ENCODE results near the gene ZSCAN31. TPM values are rescaled to one million over a fixed set of nuclear protein-coding genes. Genes with fewer than 3 reads are reported as not detected.

The ZSCAN31 gene
- total and polyA plus RNA-seq, 2 experiments from 2014 or later = 0.54 to 1.5 TPM

GRCh38 chr6:28334286-28335039, 1.5 kb downstream of the ZSCAN31 start:
- H2AFZ ChIP-seq = no peak overlapping the region
- no peak overlapping the region for H3K9ac ChIP-seq
- H3K9me2 ChIP-seq (ENCODE audit: insufficient read depth) = no peaks in the 10 kb centered on the region
- H3K27ac ChIP-seq = no peak overlapping the region
- no peaks in the 10 kb centered on the region for H3K9me3 ChIP-seq (ENCODE audit: low read depth)
- no peak overlapping the region for H3K4me2 ChIP-seq (ENCODE audit: unreplicated experiment)
- no peaks in the 10 kb centered on the region for H3K27me3 ChIP-seq (replicated peaks; ENCODE audit: insufficient read depth)
- H4K20me1 ChIP-seq (ENCODE audit: insufficient read depth) = no peaks in the 10 kb centered on the region
- no peaks in the 10 kb centered on the region for H3K79me2 ChIP-seq (ENCODE audit: insufficient read depth)
- H3K36me3 ChIP-seq (ENCODE audit: low read depth) = no peaks in the 10 kb centered on the region
- no peak overlapping the region for H3K4me3 ChIP-seq
- TF ChIP-seq EZH2phosphoT487 (IDR thresholded peaks at IDR 0.05; ENCODE audit: insufficient read depth, low read depth) (no peak), EZH2 (IDR thresholded peaks at IDR 0.05; ENCODE audit: insufficient read depth, poor library complexity, severe bottlenecking) (no peak)
- H3K4me1 ChIP-seq (ENCODE audit: insufficient read depth) = peaks cover 6% of the 10 kb centered on the region; the same call in 1 of the 2 replicates
- 49 to 50% methylated on average over 7 of the region's 7 CpGs for WGBS, 2 experiments (ENCODE audit: low coverage in 1 of 2, low lambda C conversion rate in 2 of 2, missing lambda C conversion rate in 2 of 2)
- H3F3A ChIP-seq (ENCODE audit: insufficient read depth) = no peaks in the 10 kb centered on the region; the same call in 1 of the 2 replicates
- in situ Hi-C loops (cut with MboI) = no loop called here
- no peak for DNase-seq

DNA sequence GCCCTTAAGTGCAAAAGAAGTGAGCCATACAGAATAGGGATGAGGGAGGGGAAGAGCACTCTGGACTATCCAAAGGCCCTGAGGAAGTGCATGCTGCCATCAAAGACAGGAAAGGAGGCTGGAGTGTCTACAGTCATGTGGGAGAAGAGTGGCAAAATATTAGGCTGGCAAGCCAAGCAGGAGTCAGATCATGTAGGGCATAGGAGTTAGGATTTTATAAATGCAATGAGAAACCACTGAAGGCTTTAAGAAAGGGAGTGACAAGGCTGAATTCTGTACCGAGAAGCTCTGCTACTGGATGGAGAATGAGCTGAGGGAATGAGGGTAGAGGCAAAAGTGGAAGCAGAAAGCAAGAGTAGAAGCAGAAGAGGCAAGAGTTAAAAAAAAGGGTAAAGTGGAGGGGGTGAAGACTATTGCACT, 2.3 kb downstream of the ZSCAN31 start:
- no peaks in the 10 kb centered on the region for H3K9me2 ChIP-seq (ENCODE audit: insufficient read depth)
- no peak overlapping the region for H3K27ac ChIP-seq
- no peaks in the 10 kb centered on the region for H3K9me3 ChIP-seq (ENCODE audit: low read depth)
- WGBS, 2 experiments (ENCODE audit: low coverage in 1 of 2, low lambda C conversion rate in 2 of 2, missing lambda C conversion rate in 2 of 2) = 79 to 84% methylated on average over 1 of the region's 1 CpG
- TF ChIP-seq EZH2 (IDR thresholded peaks at IDR 0.05; ENCODE audit: insufficient read depth, poor library complexity, severe bottlenecking) (no peak), EZH2phosphoT487 (IDR thresholded peaks at IDR 0.05; ENCODE audit: insufficient read depth, low read depth) (no peak)
- H2AFZ ChIP-seq = no peak overlapping the region; the same call in 1 of the 2 replicates
- no peak overlapping the region for H3K4me2 ChIP-seq (ENCODE audit: unreplicated experiment)
- in situ Hi-C loops (cut with MboI) = no loop called here
- DNase-seq = no peak
- no peaks in the 10 kb centered on the region for H4K20me1 ChIP-seq (ENCODE audit: insufficient read depth)
- no peaks in the 10 kb centered on the region for H3K79me2 ChIP-seq (ENCODE audit: insufficient read depth)
- H3K4me3 ChIP-seq = no peak overlapping the region
- H3F3A ChIP-seq (ENCODE audit: insufficient read depth) = no peaks in the 10 kb centered on the region; the same call in 1 of the 2 replicates
- H3K27me3 ChIP-seq (replicated peaks; ENCODE audit: insufficient read depth) = no peaks in the 10 kb centered on the region
- no peak overlapping the region for H3K9ac ChIP-seq
- H3K4me1 ChIP-seq (ENCODE audit: insufficient read depth) = peaks cover 6% of the 10 kb centered on the region; the same call in 1 of the 2 replicates
- no peaks in the 10 kb centered on the region for H3K36me3 ChIP-seq (ENCODE audit: low read depth)

- H2AFZ ChIP-seq = no peak overlapping the region; the same call in 1 of the 2 replicates
- no peaks in the 10 kb centered on the region for H3K27me3 ChIP-seq (replicated peaks; ENCODE audit: insufficient read depth)
- no peaks in the 10 kb centered on the region for H4K20me1 ChIP-seq (ENCODE audit: insufficient read depth)
- no peak for DNase-seq
- H3K9ac ChIP-seq = no peak overlapping the region
- no peak overlapping the region for H3K4me3 ChIP-seq
- no peaks in the 10 kb centered on the region; the same call in 1 of the 2 replicates for H3F3A ChIP-seq (ENCODE audit: insufficient read depth)
- H3K79me2 ChIP-seq (ENCODE audit: insufficient read depth) = no peaks in the 10 kb centered on the region
- H3K4me1 ChIP-seq (ENCODE audit: insufficient read depth) = peaks cover 6% of the 10 kb centered on the region; the same call in 1 of the 2 replicates
- H3K9me2 ChIP-seq (ENCODE audit: insufficient read depth) = no peaks in the 10 kb centered on the region
- H3K27ac ChIP-seq = no peak overlapping the region
- H3K9me3 ChIP-seq (ENCODE audit: low read depth) = no peaks in the 10 kb centered on the region
- no peaks in the 10 kb centered on the region for H3K36me3 ChIP-seq (ENCODE audit: low read depth)
- TF ChIP-seq EZH2phosphoT487 (IDR thresholded peaks at IDR 0.05; ENCODE audit: insufficient read depth, low read depth) (no peak), EZH2 (IDR thresholded peaks at IDR 0.05; ENCODE audit: insufficient read depth, poor library complexity, severe bottlenecking) (no peak)
- no peak overlapping the region for H3K4me2 ChIP-seq (ENCODE audit: unreplicated experiment)
- in situ Hi-C loops (cut with MboI) = no loop called here
- WGBS, 2 experiments (ENCODE audit: low coverage in 1 of 2, low lambda C conversion rate in 2 of 2, missing lambda C conversion rate in 2 of 2) = 75 to 78% methylated on average over 2 of the region's 2 CpGs
Observed at GRCh38 chr6:28333047-28333446, 2.9 kb downstream of the ZSCAN31 start.

GRCh38 chr6:28330041-28330440, 5.9 kb downstream of the ZSCAN31 start:
- no peak for DNase-seq
- no peaks in the 10 kb centered on the region for H3K79me2 ChIP-seq (ENCODE audit: insufficient read depth)
- no peaks in the 10 kb centered on the region for H3K9me2 ChIP-seq (ENCODE audit: insufficient read depth)
- H3K9me3 ChIP-seq (ENCODE audit: low read depth) = no peaks in the 10 kb centered on the region
- H3K4me3 ChIP-seq = no peak overlapping the region
- no peaks in the 10 kb centered on the region for H4K20me1 ChIP-seq (ENCODE audit: insufficient read depth)
- no peak overlapping the region for H3K27ac ChIP-seq
- no peak overlapping the region for H3K4me2 ChIP-seq (ENCODE audit: unreplicated experiment)
- no peak overlapping the region for H2AFZ ChIP-seq
- in situ Hi-C loops (cut with MboI) = no loop called here
- no peaks in the 10 kb centered on the region for H3K36me3 ChIP-seq (ENCODE audit: low read depth)
- no peaks in the 10 kb centered on the region for H3K27me3 ChIP-seq (replicated peaks; ENCODE audit: insufficient read depth)
- no peaks in the 10 kb centered on the region for H3F3A ChIP-seq (ENCODE audit: insufficient read depth)
- 13 to 17% methylated on average over 1 of the region's 1 CpG for WGBS, 2 experiments (ENCODE audit: low coverage in 1 of 2, low lambda C conversion rate in 2 of 2, missing lambda C conversion rate in 2 of 2)
- H3K9ac ChIP-seq = no peak overlapping the region
- no peak for TF ChIP-seq EZH2 (IDR thresholded peaks at IDR 0.05; ENCODE audit: insufficient read depth, poor library complexity, severe bottlenecking)
- no peak for TF ChIP-seq EZH2phosphoT487 (IDR thresholded peaks at IDR 0.05; ENCODE audit: insufficient read depth, low read depth)
- no peaks in the 10 kb centered on the region for H3K4me1 ChIP-seq (ENCODE audit: insufficient read depth)

Data from GM23248 (cell line).